Stimulated activated memory B cell treated with anti-CD40 and anti-IgM and Interleukin-4, amounts not matched to agents 10 μg/mL and 1 μg/mL and 100 μg/mL, for 72 hours (primary cell): ENCODE results near the gene APOM.
A peak's percentile ranks its signal among the peaks of the same experiment; 100 is the strongest.

ENCODE experiments used
- ATAC-seq: fragments of 150-1000 bp; cut with Tn5 transposase; 2 replicates; pipeline ENCODE4 v1.10.0; 2021
- H3K27ac Mint-ChIP-seq: one replicate; pipeline ENCODE4 v1.8.0; 2022; ENCODE audit warnings: mild to moderate bottlenecking, mixed read lengths
- H3K27me3 Mint-ChIP-seq: one replicate; pipeline ENCODE4 v1.8.0; 2022; ENCODE audit warnings: mixed read lengths
- H3K36me3 Mint-ChIP-seq: one replicate; pipeline ENCODE4 v1.8.0; 2022; ENCODE audit warnings: mixed read lengths
- H3K4me1 Mint-ChIP-seq: one replicate; pipeline ENCODE4 v1.8.0; 2022; ENCODE audit warnings: mixed read lengths
- H3K4me3 Mint-ChIP-seq: one replicate; pipeline ENCODE4 v1.8.0; 2022; ENCODE audit warnings: mild to moderate bottlenecking, moderate library complexity, mixed read lengths
- H3K9me3 Mint-ChIP-seq: one replicate; pipeline ENCODE4 v1.8.0; 2022; ENCODE audit warnings: mixed read lengths

Gene APOM

GRCh38 chr6:31640612-31641011 is 15.1 kb upstream of the APOM start:
- ATAC-seq = no peak
- Mint-ChIP-seq H3K27ac (no peak overlapping the region), H3K9me3 (no peaks in the 10 kb centered on the region), H3K27me3 (no peaks in the 10 kb centered on the region), H3K4me1 (peaks cover 5% of the 10 kb centered on the region), H3K4me3 (no peak overlapping the region), H3K36me3 (peaks cover 58% of the 10 kb centered on the region)

DNA sequence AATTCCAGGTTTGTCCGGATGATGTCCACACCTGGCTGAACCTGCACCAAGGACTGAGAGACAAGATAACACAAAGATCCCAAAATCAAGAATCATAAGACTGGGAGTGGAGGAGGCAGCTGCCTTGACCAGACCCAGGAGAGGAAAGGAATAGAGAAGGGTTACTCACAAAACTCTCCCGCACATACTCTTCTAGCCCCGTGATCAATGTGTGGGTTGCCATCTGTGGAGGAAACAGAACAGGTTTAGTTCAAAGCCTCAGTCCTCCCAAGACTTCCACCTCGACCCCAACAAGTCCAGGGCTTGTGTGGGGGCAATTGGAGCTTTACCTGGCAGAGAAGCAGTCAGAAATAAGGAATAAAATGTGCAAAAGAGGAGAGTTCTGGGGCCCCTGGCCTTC is 14.3 kb upstream of the APOM start:
- Mint-ChIP-seq H3K27ac (no peak overlapping the region), H3K4me1 (peaks cover 5% of the 10 kb centered on the region)

GRCh38 chr6:31642798-31643570 is 12.7 kb upstream of the APOM start:
- Mint-ChIP-seq H3K27me3 (no peaks in the 10 kb centered on the region), H3K4me3 (no peak overlapping the region), H3K36me3 (peaks cover 54% of the 10 kb centered on the region), H3K27ac (no peak overlapping the region), H3K9me3 (no peaks in the 10 kb centered on the region), H3K4me1 (peaks cover 5% of the 10 kb centered on the region)
- ATAC-seq = no peak

More for the DNA sequence above, 14.3 kb upstream of the APOM start:
- Mint-ChIP-seq H3K4me3 (no peak overlapping the region), H3K27me3 (no peaks in the 10 kb centered on the region), H3K9me3 (no peaks in the 10 kb centered on the region), H3K36me3 (peaks cover 54% of the 10 kb centered on the region)
- no peak for ATAC-seq

- Mint-ChIP-seq H3K27me3 (no peaks in the 10 kb centered on the region), H3K4me1 (peaks cover 7% of the 10 kb centered on the region), H3K36me3 (peaks cover 51% of the 10 kb centered on the region), H3K27ac (no peak overlapping the region), H3K4me3 (no peak overlapping the region), H3K9me3 (no peaks in the 10 kb centered on the region)
- no peak for ATAC-seq
These were observed 11.8 kb upstream of the APOM start for GRCh38 chr6:31643818-31644454.

DNA sequence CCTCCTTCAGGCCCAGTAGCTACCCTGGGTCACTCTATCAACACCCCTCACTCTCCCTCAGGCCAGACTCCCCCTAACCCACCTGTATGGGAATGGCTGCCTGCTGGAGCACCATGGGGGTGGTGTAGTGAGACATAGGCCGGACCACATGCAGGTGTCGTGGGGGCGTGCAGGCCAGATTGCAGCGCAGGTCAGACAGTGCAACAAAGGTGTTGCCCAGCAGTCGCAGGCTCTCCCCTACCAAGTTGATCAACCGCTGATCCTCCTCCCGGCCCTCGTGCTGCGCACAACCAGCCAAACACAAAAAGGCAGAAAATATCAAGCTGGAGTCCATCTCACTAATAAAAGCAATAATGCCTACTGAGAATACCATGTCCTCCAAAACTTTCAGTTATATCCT is 10.4 kb upstream of the APOM start:
- Mint-ChIP-seq H3K36me3 (peaks cover 63% of the 10 kb centered on the region), H3K27ac (peak overlapping the region; percentile 64), H3K4me1 (peaks cover 21% of the 10 kb centered on the region), H3K9me3 (no peaks in the 10 kb centered on the region), H3K4me3 (no peak overlapping the region), H3K27me3 (no peaks in the 10 kb centered on the region)
- ATAC-seq = no peak

DNA sequence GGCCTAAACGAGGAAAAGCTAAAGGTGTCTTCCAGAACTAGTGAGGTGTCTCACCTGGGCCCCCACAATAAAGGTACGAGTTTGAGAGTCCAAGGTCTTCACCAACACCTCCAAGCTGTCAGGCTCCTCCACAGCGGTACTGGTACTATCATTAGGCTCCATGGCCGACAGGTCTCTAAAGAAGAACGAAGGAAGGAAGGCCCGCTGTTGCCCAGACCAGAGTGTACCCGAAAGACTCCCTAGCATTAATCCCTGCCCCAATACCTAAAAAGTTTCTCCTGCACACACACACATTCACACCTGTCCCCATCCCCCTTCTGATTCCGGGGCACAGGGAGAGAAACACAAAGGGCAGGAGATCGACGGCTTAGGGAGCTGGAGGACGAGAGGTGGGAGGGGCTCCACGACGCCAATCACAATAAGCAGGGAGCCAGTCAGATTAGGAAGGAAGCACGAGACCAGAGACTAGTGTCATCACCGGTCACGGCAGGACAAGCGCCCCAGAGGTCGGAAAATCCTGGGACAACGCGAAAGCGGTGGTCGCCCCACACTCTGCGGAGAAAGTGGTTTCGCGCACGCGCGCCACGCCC is 4.0 kb upstream of the APOM start:
- ATAC-seq = peak; percentile 60
- peak overlapping the region; percentile 87 for H3K4me3 Mint-ChIP-seq
- H3K27me3 Mint-ChIP-seq = no peaks in the 10 kb centered on the region
- peaks cover 52% of the 10 kb centered on the region for H3K4me1 Mint-ChIP-seq
- no peaks in the 10 kb centered on the region for H3K9me3 Mint-ChIP-seq
- peak overlapping the region; percentile 91 for H3K27ac Mint-ChIP-seq
- H3K36me3 Mint-ChIP-seq = peaks cover 46% of the 10 kb centered on the region

DNA sequence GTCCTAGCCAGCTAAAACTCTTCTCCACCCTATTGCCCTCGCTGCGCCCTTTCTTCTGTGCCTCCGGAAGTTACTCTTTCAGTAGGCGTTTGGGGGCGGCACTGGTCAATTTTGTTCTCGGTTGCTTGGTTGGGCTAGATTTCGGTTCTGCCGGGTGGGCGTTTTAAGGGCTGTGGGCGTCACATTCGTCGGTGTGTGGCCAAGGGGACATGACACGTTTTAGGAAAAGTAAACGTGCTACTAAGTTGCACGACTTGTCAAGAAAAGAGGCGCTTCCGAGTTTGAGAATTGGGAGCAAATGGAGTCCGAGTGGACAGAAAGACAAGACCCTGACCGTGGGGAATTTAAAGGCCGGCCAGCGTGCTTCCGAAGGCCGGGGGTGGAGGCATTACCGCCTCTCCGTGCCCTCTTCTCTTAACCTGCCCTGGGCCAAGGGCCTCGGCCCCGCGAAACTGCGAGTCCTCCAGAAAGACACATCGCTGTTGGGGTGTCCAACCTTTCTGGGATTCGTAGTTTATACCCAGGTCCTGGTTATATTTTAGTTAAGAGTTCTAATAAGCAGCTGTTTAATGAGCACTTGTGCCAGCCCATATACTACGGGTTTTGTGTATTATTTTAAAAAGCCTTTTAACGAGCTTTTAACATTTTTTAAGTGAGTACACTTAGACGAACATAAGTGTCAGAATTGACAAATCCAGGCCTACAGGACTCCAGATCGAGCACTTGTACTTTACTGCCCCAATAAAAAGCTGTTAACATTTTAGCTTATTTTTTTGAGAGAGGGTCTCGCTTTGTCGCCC is 2.6 kb upstream of the APOM start:
- H3K4me1 Mint-ChIP-seq = peaks cover 66% of the 10 kb centered on the region
- peak overlapping the region; percentile 91 for H3K27ac Mint-ChIP-seq
- peaks cover 45% of the 10 kb centered on the region for H3K36me3 Mint-ChIP-seq
- H3K27me3 Mint-ChIP-seq = no peaks in the 10 kb centered on the region
- peak; percentile 82 for ATAC-seq
- no peaks in the 10 kb centered on the region for H3K9me3 Mint-ChIP-seq
- peak overlapping the region; percentile 87 for H3K4me3 Mint-ChIP-seq

DNA sequence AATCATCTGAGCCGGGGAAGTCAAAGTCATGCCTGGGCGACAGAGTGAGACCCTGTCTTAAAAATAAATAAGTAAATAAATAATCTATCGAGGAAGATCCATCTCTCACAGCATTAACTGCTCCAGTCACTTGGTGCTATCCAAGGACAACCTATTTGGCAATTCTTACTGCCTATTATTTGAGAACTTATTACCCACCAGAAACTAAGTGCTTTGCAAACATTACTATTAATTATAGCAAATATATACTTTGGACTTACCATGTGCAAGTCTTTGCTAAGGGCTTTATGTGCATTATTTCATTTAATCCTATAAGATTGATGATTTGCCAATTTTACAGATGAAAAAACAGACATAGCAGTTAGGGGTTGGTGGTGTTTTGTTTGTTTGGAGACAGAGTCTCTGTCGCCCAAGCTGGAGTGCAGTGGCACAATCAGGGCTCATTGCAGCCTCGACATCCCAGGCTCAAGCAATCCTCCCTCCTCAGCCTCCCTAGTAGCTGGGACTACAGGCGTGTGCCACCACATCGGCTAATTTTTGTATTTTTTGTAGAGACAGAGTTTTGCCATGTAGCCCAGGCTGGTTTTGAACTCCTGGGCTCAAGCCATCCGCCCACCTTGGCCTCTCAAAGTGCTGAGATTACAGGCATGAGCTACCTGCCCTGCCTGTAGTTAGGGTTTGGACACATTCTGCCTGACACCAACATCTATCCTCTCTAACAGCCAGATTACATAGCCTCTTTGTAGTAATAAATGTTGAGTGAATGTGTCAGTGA is 933 bp upstream of the APOM start:
- ATAC-seq = no peak
- Mint-ChIP-seq H3K9me3 (no peaks in the 10 kb centered on the region), H3K36me3 (peaks cover 53% of the 10 kb centered on the region), H3K27me3 (no peaks in the 10 kb centered on the region), H3K27ac (peak overlapping the region; percentile 9), H3K4me1 (peaks cover 72% of the 10 kb centered on the region), H3K4me3 (no peak overlapping the region)

GRCh38 chr6:31657406-31658157 is 1.9 kb downstream of the APOM start:
- Mint-ChIP-seq H3K27me3 (no peaks in the 10 kb centered on the region), H3K4me3 (peak overlapping the region; percentile 97), H3K27ac (peak overlapping the region; percentile 98), H3K36me3 (peaks cover 54% of the 10 kb centered on the region), H3K9me3 (no peaks in the 10 kb centered on the region), H3K4me1 (peaks cover 73% of the 10 kb centered on the region)
- ATAC-seq = no peak

- H3K9me3 Mint-ChIP-seq = no peaks in the 10 kb centered on the region
- ATAC-seq = no peak
- H3K4me1 Mint-ChIP-seq = peaks cover 80% of the 10 kb centered on the region
- peak overlapping the region; percentile 97 for H3K4me3 Mint-ChIP-seq
- H3K36me3 Mint-ChIP-seq = peaks cover 58% of the 10 kb centered on the region
- no peaks in the 10 kb centered on the region for H3K27me3 Mint-ChIP-seq
- peak overlapping the region; percentile 98 for H3K27ac Mint-ChIP-seq
These were observed 2.5 kb downstream of the APOM start for GRCh38 chr6:31658158-31658688.

- Mint-ChIP-seq H3K4me3 (peak overlapping the region; percentile 97), H3K27ac (peak overlapping the region; percentile 98), H3K36me3 (peaks cover 67% of the 10 kb centered on the region), H3K4me1 (peaks cover 83% of the 10 kb centered on the region), H3K27me3 (no peaks in the 10 kb centered on the region), H3K9me3 (no peaks in the 10 kb centered on the region)
- ATAC-seq = no peak
These were observed 3.4 kb downstream of the APOM start for GRCh38 chr6:31658983-31659648.

GRCh38 chr6:31659649-31660380 is 4.1 kb downstream of the APOM start:
- peak; percentile 65 for ATAC-seq
- no peaks in the 10 kb centered on the region for H3K9me3 Mint-ChIP-seq
- H3K4me3 Mint-ChIP-seq = peak overlapping the region; percentile 97
- H3K27ac Mint-ChIP-seq = peak overlapping the region; percentile 98
- H3K4me1 Mint-ChIP-seq = peaks cover 90% of the 10 kb centered on the region
- H3K36me3 Mint-ChIP-seq = peaks cover 74% of the 10 kb centered on the region
- no peaks in the 10 kb centered on the region for H3K27me3 Mint-ChIP-seq
